ENCODE data around the gene KDM2B. TPM values are rescaled to one million over a fixed set of nuclear protein-coding genes. Genes with fewer than 3 reads are reported as not detected.

The KDM2B gene
- total and polyA plus RNA-seq, 2 of the 8 experiments (the other 6 are each of a cell fraction or from before 2014, with no cell fraction given): 111 to 162 TPM

GRCh38 chr12:121390856-121391255 lies 190.0 kb downstream of the KDM2B start:
- no peak overlapping the region for H3K56ac ChIP-seq (replicated peaks; ENCODE audit: insufficient read length, low read depth, low read length)
- ChIA-PET CTCF (ENCODE audit: partially characterized antibody) (no interaction called here), POLR2A (ENCODE audit: partially characterized antibody) (no interaction called here)
- no peaks in the 10 kb centered on the region for H3K36me3 ChIP-seq (ENCODE audit: control insufficient read depth in 2 of 4, insufficient read depth in 4 of 4, low read length in 3 of 4)
- H4K8ac ChIP-seq (ENCODE audit: extremely low read depth, insufficient read depth, low read length): no peak overlapping the region
- no peaks in the 10 kb centered on the region for H3K27me3 ChIP-seq (replicated peaks in 1 of 4; ENCODE audit: control insufficient read depth in 3 of 4, extremely low read depth in 1 of 4, insufficient read depth in 3 of 4, low read length in 3 of 4)
- DNase-seq (ENCODE audit: low read depth in 1 of 2, low spot score in 2 of 2) (no peak), FAIRE-seq (no peak)
- no peak overlapping the region for H2BK15ac ChIP-seq (ENCODE audit: low read length)
- 81% methylated on average over 2 of the region's 2 CpGs; no CpG with 5 or more reads in 1 of the 2 experiments for WGBS, 2 experiments (ENCODE audit: extremely low coverage in 1 of 2, insufficient coverage in 1 of 2, insufficient read length in 1 of 2, insufficient replicate concordance in 2 of 2, low coverage in 1 of 2, low lambda C conversion rate in 2 of 2, missing lambda C conversion rate in 1 of 2)
- H3K4me1 ChIP-seq (replicated peaks in 1 of 4; ENCODE audit: control insufficient read depth in 3 of 4, insufficient read depth in 4 of 4, low read length in 3 of 4): no peaks in the 10 kb centered on the region
- H2AFZ ChIP-seq (ENCODE audit: low read length): no peak overlapping the region
- H3K9ac ChIP-seq (replicated peaks in 1 of 4; ENCODE audit: extremely low read depth in 1 of 4, low read depth in 3 of 4, low read length in 3 of 4): no peak overlapping the region
- H3K79me2 ChIP-seq (ENCODE audit: control insufficient read depth in 1 of 2, insufficient read depth in 2 of 2, low read length in 2 of 2): no peaks in the 10 kb centered on the region
- TF ChIP-seq BRCA1 (IDR thresholded peaks at IDR 0.05; ENCODE audit: low read depth, low read length) (no peak), BCL11A (IDR thresholded peaks at IDR 0.05; ENCODE audit: low read depth in 2 of 2, low read length in 2 of 2) (no peak), RAD21 (IDR thresholded peaks at IDR 0.05 in 1 of 2, conservative IDR thresholded peaks at IDR 0.05 in 1 of 2; ENCODE audit: low read depth in 2 of 2, low read length in 2 of 2) (no peak), POU5F1 (IDR thresholded peaks at IDR 0.05; ENCODE audit: low read depth, low read length) (no peak), TEAD4 (IDR thresholded peaks at IDR 0.05; ENCODE audit: low read depth, low read length) (no peak), KDM1A (IDR thresholded peaks at IDR 0.05; ENCODE audit: borderline replicate concordance, low read length) (no peak), RFX5 (IDR thresholded peaks at IDR 0.05; ENCODE audit: borderline replicate concordance, low read depth, low read length) (no peak), ASH2L (IDR thresholded peaks at IDR 0.05; ENCODE audit: low read length) (no peak), FOSL1 (IDR thresholded peaks at IDR 0.05; ENCODE audit: insufficient read depth, low read depth, low read length) (no peak), CHD2 (IDR thresholded peaks at IDR 0.05; ENCODE audit: low read length) (no peak), USF2 (IDR thresholded peaks at IDR 0.05; ENCODE audit: low read length) (no peak), TBP (IDR thresholded peaks at IDR 0.05; ENCODE audit: low read depth, low read length) (no peak), POLR2AphosphoS5 (IDR thresholded peaks at IDR 0.05; ENCODE audit: low read depth, low read length) (no peak)
- no peak overlapping the region for H2BK12ac ChIP-seq (ENCODE audit: low read depth, low read length)
- H3K4ac ChIP-seq (replicated peaks; ENCODE audit: insufficient read length, low read depth, low read length): no peak overlapping the region
- no peaks in the 10 kb centered on the region for H3K23me2 ChIP-seq (ENCODE audit: low read depth, low read length)
- H2BK20ac ChIP-seq (ENCODE audit: low read length): no peak overlapping the region
- no peaks in the 10 kb centered on the region for H4K20me1 ChIP-seq (replicated peaks in 1 of 2; ENCODE audit: control insufficient read depth in 1 of 2, insufficient read depth in 2 of 2, low read length in 2 of 2)
- no peaks in the 10 kb centered on the region for H3K9me3 ChIP-seq (ENCODE audit: insufficient read depth in 2 of 2, low read depth in 1 of 2, low read length in 1 of 2)
- no peak overlapping the region for H2BK120ac ChIP-seq (replicated peaks; ENCODE audit: low read depth, low read length)
- H4K5ac ChIP-seq (ENCODE audit: insufficient read length, low read depth, low read length): no peak overlapping the region
- no peak overlapping the region for H3K4me3 ChIP-seq (ENCODE audit: extremely low read depth in 1 of 4, insufficient read depth in 2 of 4, low read depth in 3 of 4, low read length in 4 of 4)
- no peak overlapping the region for H3K4me2 ChIP-seq (ENCODE audit: insufficient read depth in 1 of 2, low read depth in 2 of 2, low read length in 2 of 2)
- H3K27ac ChIP-seq (ENCODE audit: low read depth, low read length): no peak overlapping the region
- H3K23ac ChIP-seq (ENCODE audit: insufficient read length): no peak overlapping the region
- no peak overlapping the region for H2BK5ac ChIP-seq (ENCODE audit: low read depth, low read length)
- H3K14ac ChIP-seq (ENCODE audit: insufficient read length): no peak overlapping the region
- H2AK5ac ChIP-seq (ENCODE audit: low read depth, low read length): no peak overlapping the region
- H3K79me1 ChIP-seq (ENCODE audit: low read depth, low read length): no peaks in the 10 kb centered on the region
- H4K91ac ChIP-seq (replicated peaks; ENCODE audit: insufficient read length, low read length): no peak overlapping the region
- no peak overlapping the region for H3K18ac ChIP-seq (ENCODE audit: extremely low read depth, low read length)
